HG03039 (cell line): ENCODE results near the gene LACTB.

ENCODE experiments used
- ATAC-seq: cut with Tn5 transposase; IDR thresholded peaks from one replicate; pipeline ENCODE4 v1.9.1; 2021; ENCODE audit warnings: mild to moderate bottlenecking, moderate library complexity; ENCODE audit not compliant: unreplicated experiment

The LACTB gene

DNA sequence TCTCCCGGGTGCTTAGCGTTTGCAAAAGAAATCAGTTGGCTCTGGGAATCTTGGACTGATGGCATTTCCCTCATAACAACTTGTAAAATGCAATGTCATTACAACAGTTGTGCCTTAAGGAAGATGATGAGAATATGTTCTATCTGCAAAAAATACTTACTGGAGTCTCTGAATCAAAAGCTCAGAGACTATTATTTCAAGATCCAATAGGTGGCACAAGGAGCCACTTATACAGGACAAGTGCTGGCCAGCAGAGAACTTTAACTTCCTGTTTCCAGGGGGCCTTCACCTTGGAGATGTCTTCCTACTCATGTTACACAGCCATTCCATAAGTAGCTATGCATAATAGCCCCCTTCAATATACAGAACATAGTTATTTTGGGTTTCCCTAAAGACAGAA is 44.6 kb downstream of the LACTB start:
- no peak for ATAC-seq

DNA sequence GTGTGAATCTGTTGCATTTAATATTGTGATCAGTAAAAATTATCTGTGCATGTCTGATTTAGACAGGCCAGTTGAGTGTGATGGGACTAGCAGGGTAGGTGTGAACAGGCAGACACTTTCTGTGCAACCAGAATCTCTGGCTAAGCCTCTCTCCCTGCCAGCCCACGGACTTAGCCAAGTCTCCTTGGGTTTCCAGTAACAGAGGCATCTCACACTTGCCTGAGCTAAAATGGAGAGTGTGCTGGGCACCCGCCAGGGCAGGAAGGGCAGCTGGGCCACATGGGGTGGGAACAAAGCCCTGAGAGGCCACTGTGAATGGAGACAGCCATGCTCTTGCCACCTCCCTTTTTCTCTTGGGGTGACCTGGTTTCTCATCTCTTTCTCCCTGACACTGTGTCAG is 48.1 kb downstream of the LACTB start:
- no peak for ATAC-seq

DNA sequence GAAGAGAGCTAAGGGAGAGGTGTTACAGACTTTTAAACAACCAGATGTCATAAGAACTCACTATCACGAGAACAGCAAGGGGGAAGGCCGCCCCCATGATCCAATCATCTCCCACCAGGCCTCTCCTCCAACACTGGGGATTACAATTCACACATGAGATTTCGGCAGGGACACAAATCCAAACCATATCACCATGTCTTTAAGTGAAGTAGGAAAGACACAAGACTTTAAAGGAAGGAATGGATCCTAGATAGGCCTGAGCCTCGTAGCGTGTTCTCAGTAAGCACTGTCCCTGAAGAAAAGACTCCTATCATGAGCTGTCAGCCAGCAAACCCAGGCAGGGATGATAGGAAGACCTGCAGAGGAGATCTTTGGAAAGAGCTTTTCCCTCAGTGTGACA is 50.7 kb downstream of the LACTB start:
- ATAC-seq: no peak

DNA sequence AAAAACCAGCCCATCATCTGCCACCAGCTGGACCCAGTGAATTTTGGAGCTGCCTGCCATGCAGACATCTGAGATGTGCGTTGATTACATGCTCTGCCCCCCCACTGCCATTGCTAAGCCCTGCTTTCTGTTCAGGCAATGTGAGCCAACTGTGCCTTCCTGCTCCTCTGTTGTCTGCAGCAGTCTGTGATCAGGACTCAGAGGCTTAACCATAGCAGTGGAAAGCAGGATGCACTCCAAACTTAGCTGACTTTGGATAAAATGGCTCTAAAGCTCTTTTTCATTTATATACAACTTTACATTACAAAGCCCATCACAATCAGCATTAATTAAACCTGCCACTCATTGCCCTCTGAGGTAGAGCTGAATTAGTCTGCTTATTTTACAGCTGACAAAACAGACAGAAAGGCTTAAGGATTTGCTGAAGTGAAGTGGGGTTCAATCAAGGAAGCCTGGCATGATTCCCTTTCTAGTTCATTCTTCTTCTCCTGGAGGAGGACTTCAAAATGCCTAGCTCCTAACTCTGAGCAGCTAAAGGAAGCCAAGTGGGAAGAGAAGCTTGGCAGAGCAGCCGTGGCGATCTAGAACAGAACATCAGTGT is 51.3 kb downstream of the LACTB start:
- no peak for ATAC-seq

DNA sequence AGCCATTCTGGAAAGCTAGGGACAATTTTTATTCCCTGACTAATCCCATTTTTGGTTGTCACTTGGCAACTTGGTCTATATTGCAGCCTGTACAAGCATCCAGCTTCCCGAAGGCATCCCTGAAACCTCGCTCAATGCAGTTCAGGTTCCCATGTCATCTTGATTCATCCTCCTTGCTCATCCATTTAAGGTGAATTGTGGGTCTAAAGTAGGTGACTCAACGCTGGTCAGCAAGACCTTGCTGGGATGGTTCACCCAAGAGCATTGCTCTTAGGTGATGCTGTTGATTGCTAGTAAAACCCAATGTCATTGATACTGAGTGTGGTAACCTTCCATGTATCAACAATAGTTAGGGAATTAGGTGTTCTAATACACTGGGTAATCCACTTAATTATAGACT is 54.6 kb downstream of the LACTB start:
- no peak for ATAC-seq

DNA sequence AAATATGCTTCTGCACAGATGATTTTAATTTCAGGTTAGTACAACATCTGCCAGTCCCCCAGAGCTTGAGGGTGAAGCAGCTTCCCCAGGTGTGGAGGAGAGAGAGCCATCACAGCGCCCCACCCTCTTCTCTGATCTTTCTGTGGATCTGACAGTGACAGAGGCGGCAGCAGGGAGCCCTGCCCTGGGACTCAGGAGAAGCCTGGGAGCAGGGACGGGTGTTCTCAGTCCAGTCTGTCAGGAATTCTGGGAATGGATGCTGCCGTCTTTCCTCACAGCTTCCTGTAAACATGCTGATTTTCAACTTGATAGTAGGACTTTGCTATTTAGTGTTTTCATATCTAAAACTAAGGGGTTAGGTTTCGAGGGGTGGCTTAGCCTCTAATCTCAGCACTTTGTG is 56.4 kb downstream of the LACTB start:
- ATAC-seq: no peak

DNA sequence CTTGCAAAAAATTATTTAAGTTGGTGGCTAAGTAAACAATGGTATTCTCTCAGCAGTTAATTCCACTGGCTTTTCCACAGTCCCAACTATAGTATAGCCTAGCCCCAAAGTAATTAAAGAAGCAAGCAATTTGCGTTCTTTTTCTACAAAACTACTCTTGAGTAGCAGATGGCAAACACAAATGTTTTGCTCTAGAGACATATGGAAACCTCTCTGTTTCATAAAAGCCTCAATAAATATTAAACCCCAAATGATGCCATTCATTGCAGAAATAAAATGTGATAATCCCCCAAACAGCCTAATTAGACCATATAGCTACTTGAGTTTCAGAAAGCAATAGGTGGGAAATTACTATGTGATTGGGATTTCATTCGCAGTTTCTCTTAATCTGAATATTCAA is 59.1 kb downstream of the LACTB start:
- no peak for ATAC-seq

DNA sequence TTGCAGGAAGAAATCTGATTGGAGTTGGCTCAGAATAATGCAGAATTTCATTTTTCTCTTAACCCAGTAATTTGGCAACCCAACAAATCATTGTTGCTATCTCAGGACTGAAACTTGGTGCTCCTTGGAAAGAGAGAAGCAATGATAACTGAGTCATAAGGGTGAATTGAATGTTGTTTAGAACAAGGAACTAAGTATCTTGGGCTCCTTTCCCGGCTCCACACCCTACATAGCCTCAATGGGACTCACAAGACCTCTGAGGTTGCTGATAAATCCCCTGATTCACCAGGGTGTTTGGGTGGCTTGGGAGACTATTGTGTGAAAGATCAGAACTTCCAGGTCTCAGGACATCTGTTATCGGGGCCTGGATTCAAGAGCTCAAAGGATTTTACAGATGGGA is 60.0 kb downstream of the LACTB start:
- no peak for ATAC-seq

DNA sequence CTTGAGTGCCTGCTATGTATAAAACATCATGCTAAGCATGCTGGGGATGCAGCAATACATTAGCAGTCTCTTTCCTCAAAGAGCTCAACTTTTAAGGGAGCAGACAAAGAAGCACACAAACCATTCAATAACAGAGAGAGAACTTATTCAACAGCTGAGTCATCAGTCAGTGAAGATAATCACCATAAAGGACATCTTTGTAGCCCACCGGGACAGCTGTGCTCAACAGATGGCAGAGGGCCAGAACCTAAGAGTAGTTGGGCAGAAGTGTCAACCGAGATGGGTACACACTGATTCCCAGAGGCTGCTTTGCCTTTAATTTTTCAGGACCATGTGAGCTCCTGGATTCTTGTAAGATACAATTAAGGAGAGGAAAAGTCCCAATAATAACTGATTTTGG is 63.5 kb downstream of the LACTB start:
- no peak for ATAC-seq

DNA sequence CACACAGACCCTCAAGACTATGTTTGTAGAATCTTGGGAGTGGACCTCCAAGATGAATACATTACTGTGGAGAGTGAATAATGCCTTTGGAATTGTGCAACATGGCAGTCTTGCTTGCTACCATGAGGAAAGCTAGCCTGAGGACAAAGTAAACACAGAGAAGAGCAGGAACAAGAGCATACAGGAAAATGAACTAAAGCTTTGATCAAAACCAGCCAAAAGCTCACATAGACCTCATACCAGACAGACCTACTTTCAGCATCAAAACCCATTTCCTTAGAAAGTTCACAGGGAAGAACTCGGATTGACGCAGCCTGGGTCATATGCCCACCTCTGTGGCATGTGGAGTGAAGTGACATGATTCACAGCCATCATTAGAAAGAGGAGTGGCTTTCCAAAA is 64.4 kb downstream of the LACTB start:
- no peak for ATAC-seq

DNA sequence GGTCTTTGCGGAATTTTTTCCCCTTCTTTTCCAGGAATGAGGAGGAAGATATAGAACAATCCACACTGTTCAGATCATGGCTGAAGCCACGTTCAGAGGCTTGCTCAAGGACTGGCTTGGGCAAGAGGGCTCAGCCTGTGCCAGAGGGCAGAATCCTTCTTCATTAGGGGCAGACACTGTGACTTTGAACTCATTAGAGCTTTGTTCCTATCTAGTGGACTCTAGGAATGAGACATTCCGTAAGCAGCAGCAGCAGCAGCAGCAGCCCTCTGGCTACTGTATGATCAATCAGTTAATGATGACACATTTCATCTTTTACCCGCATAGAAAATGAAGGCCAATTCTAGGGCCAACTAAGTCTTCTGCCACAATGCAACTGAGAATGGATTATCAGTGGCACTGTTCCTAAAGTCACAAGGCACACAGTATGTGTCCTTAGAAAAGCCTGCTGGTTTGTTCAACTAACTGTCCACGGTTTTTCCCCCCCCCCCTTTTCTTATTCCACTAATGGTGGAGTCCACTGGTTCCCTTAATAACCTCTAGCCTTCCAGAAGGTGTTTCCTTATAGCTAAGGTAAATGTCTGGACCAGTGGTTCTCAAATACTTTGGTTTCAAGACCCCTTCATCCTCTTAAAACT is 66.0 kb downstream of the LACTB start:
- no peak for ATAC-seq

DNA sequence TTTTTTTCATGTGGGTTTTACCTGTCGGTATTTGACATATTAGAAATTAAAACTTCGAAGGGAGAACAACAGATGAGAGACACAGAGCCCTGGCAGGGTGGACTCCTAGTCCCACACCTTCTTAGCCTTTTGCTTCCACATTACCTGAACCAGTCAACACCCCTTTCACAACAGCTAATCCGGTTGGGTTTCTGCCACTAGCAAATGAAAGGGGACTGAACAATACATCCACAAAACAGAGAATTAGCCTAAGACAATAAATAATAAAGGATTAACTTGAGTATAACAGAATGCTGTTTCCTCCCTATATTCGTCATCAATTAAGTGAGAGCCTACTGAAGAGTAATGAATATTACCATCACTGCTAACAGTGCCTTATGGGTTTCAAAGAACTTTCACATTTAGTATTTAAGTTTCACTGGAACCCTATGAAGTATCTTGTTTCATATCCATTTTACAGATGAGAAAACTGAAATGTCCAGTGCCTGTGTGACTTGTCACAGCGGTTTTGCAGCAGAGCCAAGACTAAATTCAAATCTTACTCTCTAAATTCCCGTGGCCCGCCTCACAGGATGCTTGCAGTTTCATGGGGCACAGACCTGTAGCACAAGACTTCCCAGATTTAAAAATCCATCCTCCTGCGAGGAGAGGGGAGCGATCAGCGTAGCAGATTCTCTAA is 66.7 kb downstream of the LACTB start:
- no peak for ATAC-seq

DNA sequence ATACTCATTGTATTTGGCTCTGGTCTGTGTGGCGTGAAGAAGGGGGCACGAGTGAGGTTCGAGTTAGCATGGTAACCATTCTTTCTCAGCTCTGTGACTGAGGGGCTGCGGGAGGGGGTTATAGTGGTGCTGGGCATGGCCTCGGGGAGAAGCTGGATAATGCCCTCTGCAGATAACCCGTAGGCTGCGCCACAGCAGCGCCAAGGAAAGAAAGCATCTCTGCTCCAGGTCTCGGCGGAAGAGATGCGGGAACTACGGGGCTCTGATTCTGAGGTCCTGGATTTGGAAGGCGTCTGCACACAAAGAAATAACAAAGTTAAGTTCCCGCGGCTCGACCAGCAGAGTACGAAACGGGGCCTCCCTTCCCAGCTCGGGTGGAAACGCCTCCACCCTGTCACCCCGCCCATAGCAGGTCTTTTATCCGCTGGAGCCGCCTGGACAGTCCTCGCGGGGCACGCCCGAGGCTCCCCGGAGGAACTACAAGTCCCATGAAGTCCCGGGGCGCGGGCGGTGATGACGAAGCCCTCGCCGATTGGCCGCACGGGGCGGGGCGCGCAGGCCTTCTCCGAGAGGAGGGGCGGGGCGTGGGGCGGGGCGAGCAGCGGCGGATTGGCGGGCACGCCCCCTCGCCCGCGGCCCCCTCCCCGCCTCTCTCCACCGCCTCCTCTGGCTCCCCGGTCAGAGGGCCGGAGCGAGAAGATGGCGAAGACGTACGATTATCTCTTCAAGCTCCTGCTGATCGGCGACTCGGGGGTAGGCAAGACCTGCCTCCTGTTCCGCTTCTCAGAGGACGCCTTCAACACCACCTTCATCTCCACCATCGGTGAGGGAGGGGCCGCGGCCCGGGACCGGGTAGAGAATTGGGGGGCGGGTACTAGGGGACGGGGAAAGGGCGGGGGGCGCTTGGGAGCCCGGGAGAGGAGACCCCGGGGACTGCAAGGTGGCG is 67.5 kb downstream of the LACTB start, which contains the start of gene RAB8B:
TSS of gene RAB8B (plus strand) at position 681 of the 946 bp plus-strand sequence. CDS start at position 700, 19 bp downstream.
- ATAC-seq: peak; percentile 81

DNA sequence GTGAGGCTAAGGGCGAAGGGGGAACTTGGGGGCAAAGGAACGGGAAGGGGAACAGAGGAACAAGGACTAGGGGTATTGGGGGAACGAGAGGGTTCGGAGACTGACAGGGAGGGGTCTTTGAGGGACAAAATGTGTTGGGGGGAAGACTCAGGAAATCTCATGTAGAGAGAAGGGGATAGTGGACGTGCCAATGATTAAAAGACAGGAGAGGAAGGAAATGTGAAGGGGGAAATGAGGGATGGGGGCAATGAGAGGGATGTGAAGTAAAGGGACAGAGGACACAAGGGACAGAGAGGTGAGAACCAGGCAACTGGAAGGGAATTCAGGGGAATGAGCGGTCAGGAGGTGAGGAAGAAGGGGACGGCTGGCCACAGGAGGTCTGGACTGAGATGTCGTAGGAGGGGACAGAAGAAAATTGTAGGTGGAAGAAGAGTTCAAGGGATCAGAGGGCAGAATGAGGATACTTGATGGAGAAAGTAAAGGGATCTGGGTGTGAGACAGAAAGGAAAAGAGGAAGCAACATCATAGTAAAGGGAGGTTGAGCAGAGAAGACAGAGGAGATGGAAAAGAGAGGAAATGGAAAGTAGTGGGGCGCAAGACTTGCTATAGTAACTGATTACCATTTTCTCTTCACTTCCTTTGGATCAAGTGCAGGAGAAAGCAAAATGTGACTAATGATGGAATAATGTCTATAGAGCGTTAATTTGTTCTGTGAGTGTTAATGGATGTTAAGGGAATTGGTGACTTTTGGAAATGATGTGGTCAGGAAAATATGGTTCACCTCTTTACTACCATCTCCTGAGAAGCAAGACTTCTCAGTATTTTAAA is 68.5 kb downstream of the LACTB start:
- no peak for ATAC-seq

DNA sequence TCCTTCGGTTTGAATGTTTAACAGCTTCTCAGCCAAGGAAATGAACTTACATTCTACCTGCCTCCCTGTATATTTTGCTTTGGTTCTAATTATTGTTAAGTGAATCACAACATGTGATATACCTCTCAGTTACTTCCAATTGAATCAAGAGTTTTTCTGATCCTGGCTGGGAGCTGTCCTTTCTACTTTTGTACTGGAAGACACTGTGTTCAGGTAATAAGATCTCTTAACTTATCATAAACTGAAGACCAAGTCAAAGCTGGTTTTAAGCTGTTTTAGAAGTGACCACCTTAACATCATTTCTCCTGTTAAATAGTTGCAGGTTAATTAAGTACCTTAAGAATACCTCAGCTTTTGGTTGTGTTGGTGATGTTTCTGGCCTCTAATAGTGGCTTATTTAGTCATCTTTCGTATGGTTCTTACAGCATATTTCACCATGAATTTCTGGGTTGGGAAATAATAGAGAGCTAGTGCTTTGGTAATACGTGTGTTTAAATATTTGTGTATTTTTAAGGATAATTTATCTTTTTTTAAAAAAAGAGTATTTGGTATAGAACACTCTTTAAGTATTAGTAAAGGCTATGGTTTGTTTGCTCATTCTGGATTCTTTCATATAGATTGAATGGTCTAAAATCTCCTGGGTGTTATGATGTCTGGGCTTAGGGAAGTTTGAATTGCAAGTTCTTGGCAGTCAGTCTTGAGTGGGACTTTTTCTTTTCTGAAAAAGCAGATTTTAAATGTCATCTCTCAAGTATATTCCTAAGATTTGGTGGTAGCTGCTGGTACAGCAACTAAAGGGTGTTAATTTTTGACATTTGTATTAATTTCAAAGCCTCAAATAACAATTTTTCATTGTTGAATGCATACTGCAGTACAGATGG is 69.3 kb downstream of the LACTB start:
- no peak for ATAC-seq
